Globus pallidus (tissue), 1 donor: ENCODE data around the gene ZKSCAN5.
A peak's percentile ranks its signal among the peaks of the same experiment; 100 is the strongest.

Experiments used
- DNase-seq: peaks from one replicate; pipeline ENCODE4 v3.0.0-alpha.2; 2015; ENCODE audit warnings: low spot score

The ZKSCAN5 gene

GRCh38 chr7:99504603-99505323, at the start of gene ZKSCAN5:
TSS of gene ZKSCAN5 (plus strand) at chr7:99504662. CDS start at chr7:99506045, 1,383 bp downstream.
- DNase-seq, result peak; percentile 98

GRCh38 chr7:99455874-99456273, 48.6 kb upstream of the ZKSCAN5 start:
- DNase-seq, result no peak

GRCh38 chr7:99456288-99456687, 48.2 kb upstream of the ZKSCAN5 start:
- DNase-seq, result no peak

GRCh38 chr7:99457050-99457649, 47.3 kb upstream of the ZKSCAN5 start:
- no peak for DNase-seq

GRCh38 chr7:99457650-99458493, 46.6 kb upstream of the ZKSCAN5 start:
- DNase-seq, result no peak

GRCh38 chr7:99459087-99459486, 45.4 kb upstream of the ZKSCAN5 start:
- DNase-seq, result no peak

GRCh38 chr7:99460651-99461050, 43.8 kb upstream of the ZKSCAN5 start:
- DNase-seq, result no peak

- DNase-seq, result no peak
These were observed 43.2 kb upstream of the ZKSCAN5 start for GRCh38 chr7:99461221-99461620.

- DNase-seq, result no peak
These were observed 39.1 kb upstream of the ZKSCAN5 start for GRCh38 chr7:99465421-99465768.

- no peak for DNase-seq
These were observed 36.0 kb upstream of the ZKSCAN5 start for GRCh38 chr7:99468336-99468918.

- DNase-seq, result no peak
These were observed 34.9 kb upstream of the ZKSCAN5 start for GRCh38 chr7:99469381-99470065.

GRCh38 chr7:99472561-99473314, 31.7 kb upstream of the ZKSCAN5 start, which contains the start of gene ZNF789:
TSS of gene ZNF789 (plus strand) at chr7:99472890. CDS start at chr7:99476457, 3,567 bp downstream.
- peak; percentile 95 for DNase-seq

GRCh38 chr7:99473315-99473596, 31.2 kb upstream of the ZKSCAN5 start:
- DNase-seq, result no peak

- DNase-seq, result no peak
These were observed 28.4 kb upstream of the ZKSCAN5 start for GRCh38 chr7:99476107-99476506.

GRCh38 chr7:99478464-99479440, 25.7 kb upstream of the ZKSCAN5 start:
- DNase-seq, result no peak

GRCh38 chr7:99485094-99485493, 19.4 kb upstream of the ZKSCAN5 start:
- DNase-seq, result no peak

- DNase-seq, result no peak
These were observed 15.2 kb upstream of the ZKSCAN5 start for GRCh38 chr7:99489235-99489634.

- no peak for DNase-seq
These were observed 13.6 kb upstream of the ZKSCAN5 start for GRCh38 chr7:99490878-99491277.

GRCh38 chr7:99493823-99494222, 10.6 kb upstream of the ZKSCAN5 start:
- no peak for DNase-seq
